ENCODE measurements around the gene NKAIN4.
"Not testable (repeated sequence)": the region's sequence is repeated elsewhere in the genome, so short reads cannot be mapped to it uniquely, and the experiment has no call there.

The NKAIN4 gene

GRCh38 chr20:63254606-63255384 lies 532 bp upstream of the NKAIN4 start:
- DNase-seq: no peak

- no peak for DNase-seq
These were observed 628 bp downstream of the NKAIN4 start for GRCh38 chr20:63253438-63254231.

GRCh38 chr20:63253065-63253437 lies 1.2 kb downstream of the NKAIN4 start:
- DNase-seq: no peak

DNA sequence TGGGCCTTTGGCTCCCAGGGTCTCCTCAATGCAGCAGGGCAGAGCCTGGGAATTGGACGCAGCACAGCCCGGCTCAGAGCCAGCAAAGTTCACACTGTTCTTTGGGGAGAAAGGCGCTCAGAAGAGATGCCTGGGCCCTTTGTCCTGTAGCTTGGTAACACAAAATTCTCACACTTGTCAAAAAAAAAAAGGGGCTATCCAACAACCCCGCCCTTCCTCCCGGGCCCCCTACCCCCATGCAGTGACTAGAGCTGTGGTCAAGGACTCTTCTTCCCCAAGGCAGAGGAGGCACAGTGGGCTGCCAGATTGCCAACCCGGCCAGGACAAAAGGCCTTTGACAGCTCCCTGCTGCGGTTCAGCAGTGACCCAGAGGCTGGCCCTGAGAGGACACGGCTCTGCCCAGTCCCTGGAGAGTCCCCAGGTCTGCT lies 2.0 kb downstream of the NKAIN4 start:
- no peak for DNase-seq

DNA sequence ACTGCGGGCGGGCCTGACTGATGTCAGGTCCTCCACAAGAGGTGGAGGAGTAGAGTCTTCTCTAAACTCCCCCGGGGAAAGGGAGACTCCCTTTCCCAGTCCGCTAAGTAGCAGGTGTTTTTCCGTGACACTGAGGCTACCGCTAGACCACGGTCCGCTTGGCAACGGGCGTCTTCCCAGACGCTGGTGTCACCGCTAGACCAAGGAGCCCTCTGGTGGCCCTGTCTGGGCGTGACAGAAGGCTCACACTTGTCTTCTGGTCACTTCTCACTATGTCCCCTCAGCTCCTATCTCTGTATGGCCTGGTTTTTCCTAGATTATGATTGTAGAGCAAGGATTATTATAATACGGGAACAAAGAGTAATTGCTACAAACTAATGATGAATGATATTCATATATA lies 2.9 kb downstream of the NKAIN4 start:
- not testable (repeated sequence) for DNase-seq

- DNase-seq: no peak
These were observed 4.4 kb downstream of the NKAIN4 start for GRCh38 chr20:63249891-63250290.

DNA sequence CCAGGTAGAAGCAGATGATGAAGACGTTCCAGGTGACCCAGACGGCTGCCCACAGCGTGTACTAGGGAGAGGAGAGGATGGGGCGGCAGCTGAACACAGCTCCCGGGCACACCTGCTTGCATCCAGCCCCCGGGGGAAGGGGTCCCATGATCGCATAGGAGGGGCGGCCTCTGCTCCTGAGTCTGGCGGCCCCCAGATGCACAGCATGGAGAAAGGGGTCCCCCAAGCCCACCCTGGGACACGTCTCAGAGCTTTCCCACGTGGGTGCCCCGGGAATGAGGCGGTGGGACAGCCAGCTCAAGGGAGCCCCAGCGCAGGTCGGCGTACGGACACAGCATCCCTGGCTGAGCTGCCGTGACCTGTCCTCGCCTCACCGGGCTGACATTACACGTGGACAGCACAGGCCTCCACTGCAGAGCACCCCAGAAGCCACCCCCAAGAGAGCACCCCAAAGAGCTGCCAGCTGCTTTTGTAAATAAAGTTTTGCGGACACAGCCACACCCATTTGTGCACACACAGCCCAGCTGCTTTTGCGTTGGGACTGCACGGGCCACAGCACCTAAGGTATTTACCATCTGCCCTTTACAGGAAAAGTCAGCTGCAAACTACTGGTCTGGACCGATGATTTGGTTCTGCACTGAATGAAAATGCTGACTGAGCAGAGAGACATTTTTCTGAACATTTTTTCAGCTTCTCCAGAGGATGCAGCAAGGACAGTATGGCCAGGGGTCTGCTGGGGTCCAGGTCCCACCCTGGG lies 5.2 kb downstream of the NKAIN4 start:
- no peak for DNase-seq

GRCh38 chr20:63247671-63248228 lies 6.5 kb downstream of the NKAIN4 start:
- DNase-seq: no peak

DNA sequence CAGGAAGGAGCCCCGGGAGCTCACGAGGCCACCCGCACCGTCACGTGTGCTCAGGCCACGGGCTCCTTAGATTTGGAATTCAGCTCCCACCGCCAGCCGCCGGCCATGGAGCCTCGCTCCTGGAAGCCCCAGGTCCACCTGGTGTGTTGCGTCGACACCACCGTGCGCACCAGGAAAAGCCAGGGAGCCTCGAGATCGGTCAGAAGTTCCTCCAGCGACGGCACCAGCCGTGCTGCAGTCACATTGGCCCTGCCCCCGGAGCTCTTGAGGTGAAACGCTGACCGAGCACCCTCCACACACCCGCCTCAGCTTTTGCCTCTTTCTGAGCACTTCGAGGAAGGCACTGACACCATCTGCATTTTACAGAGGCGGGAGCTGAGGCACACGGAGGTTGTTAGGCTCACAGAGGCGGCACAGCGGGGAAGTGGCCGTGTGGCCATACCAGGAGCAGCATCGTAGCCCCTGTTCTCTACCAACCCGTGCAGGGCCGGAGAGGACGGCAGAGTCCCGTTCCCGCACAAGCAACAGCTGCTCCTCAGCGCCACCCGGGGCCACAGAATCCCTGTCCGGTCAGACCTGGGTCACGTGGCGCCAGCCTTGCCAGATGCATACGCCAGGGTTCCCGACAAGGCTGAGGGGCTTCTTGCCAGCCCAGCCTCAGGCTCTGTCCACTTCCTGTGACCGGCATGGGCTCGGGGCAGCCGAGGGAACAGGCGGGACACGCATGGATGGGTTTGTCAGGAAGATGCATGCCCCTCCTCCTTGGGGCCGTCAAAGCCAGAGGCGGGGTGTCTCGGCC lies 7.6 kb downstream of the NKAIN4 start:
- DNase-seq: no peak

GRCh38 chr20:63244468-63244867 lies 9.8 kb downstream of the NKAIN4 start:
- no peak for DNase-seq

- DNase-seq: no peak
These were observed 10.5 kb downstream of the NKAIN4 start for GRCh38 chr20:63243604-63244247.

DNA sequence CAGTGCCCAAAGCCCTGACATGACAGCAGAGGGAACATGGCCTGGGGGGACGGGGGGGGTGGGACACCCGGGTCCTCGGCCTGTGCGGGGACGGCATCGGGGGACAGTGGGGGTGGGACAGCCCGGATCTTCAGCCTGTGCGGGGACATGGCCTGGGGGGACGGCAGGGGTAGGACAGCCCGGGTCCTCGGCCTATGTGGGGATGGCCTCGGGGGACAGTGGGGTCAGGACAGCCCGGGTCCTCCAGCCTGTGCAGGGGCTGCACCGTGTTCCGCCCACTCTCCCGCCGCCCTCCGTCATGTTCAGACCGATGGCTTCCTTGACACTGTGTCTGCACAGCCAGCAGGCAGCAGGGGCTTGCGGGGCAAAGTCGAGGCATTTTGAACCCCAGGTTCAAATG lies 11.5 kb downstream of the NKAIN4 start:
- DNase-seq: no peak

DNA sequence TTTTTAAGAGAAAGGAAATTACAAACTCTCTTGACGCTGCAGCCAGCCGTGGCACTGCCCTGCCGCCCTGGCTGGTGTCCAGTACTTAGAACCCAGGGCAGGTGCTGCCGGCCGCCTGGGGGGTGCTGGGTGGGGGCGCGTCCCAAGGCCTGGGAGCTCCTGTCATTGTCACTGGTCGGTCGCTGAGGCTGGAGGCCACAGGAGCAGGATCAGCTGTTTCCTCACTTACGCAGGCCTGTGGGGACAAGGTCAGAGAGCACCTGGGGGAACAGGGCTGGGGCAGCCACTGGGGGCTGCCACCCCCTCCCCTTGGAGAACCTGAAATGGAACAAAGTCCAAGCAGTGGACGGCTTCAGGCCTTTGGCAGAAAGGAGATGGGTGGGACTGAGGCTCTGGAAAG lies 13.0 kb downstream of the NKAIN4 start:
- DNase-seq: no peak

DNA sequence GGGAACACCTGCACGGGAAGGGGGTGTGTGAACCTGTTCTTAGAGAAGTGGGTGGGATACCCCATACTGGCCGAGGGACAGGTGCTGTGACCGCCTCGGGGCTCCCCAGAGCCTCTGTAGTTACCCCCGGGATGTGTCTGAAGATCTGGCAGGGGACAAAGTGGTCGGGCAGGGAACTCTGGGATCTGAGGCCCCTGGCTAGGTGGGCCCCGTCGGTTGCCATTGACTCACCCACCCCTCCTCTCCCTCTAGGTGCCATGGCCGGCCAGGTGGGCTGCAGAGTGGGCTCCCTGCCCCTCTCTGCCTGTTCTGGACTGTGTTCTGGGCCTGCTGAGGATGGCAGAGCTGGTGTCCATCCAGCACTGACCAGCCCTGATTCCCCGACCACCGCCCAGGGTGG lies 14.3 kb downstream of the NKAIN4 start:
- DNase-seq: no peak

GRCh38 chr20:63239431-63239830 lies 14.8 kb downstream of the NKAIN4 start:
- DNase-seq: no peak

DNA sequence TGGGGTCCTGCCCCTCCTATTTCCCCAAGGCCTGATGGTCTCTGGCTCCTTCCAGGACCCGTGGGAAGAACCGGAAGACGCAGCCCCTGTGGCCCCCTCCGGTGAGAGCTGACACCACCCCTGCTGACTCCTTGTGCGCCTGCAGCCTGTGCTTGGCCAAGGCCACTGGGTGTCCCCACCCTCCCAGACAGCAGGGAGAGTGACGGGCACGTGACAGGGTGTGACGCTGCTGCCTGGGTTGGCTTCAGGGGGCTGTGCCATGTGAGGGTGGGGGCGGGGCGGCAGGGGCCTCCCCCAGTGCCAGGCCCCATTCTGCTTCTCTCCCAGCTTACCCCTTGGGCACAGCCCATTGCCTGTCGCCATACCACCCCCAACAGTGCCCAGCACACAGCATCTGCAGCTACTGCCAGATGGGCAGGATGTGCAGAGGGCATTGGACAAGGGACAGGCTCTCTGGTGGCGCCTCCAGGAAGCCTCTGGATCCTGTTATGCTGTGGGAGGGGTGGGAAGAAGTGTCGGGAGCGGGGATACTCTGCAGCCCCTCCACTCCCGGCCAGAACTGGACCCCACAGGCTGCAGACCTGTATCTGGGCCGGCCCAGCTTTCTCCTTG lies 15.6 kb downstream of the NKAIN4 start:
- no peak for DNase-seq

GRCh38 chr20:63238031-63238430 lies 16.2 kb downstream of the NKAIN4 start:
- DNase-seq: no peak

DNA sequence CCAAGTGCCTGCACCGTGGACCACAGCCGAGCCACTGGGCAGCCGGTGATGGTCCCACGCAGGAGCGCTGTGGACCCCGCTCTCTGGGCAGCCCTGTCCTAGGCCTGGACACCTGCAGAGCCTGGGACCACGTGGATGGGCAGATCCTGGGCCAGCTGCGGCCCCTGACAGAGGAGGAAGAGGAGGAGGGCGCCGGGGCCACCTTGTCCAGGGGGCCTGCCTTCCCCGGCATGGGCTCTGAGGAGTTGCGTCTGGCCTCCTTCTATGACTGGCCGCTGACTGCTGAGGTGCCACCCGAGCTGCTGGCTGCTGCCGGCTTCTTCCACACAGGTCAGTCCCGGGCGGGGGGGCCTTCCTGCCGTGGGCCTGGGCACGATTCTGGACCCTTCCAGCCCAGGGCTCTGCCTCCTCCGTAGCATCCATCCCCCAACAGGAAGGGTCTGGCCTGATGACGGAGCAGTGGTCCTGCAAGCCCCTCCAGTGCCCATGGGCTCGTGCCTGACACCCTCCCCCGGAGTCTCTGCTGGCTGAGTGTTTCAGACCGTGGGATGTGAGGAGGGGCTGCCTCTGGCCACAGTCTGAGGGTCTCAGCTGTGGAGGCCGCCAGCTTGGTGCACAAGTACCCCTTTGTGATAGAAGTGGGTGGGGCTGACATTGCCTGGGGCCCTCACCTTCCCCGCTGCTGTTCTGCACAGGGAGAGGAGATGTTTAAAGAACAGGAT lies 18.0 kb downstream of the NKAIN4 start:
- DNase-seq: no peak

- DNase-seq: no peak
These were observed 18.8 kb downstream of the NKAIN4 start, which contains the start of gene BIRC7 for GRCh38 chr20:63235399-63235983. Gene BIRC7, plus strand, starts transcription at chr20:63235905. Its CDS starts 192 bp downstream, at chr20:63236097.
